SU-DHL-6 (cell line): ENCODE results near the gene GPR155.
"Not testable (repeated sequence)": the region's sequence is repeated elsewhere in the genome, so short reads cannot be mapped to it uniquely, and the experiment has no call there.

Experiments used
- H2AFZ ChIP-seq: fragments of 200-600 bp; sonication (generic); 2 replicates; pipeline ENCODE4 v1.6.1; 2014; ENCODE audit warnings: low read depth, mild to moderate bottlenecking, moderate library complexity, mixed read lengths, antibody characterized with exemption, low read length; ENCODE audit not compliant: severe bottlenecking
- H3F3A ChIP-seq: fragments of 200-600 bp; shearing (Covaris generic); 2 replicates; pipeline ENCODE4 v1.6.0; 2016; ENCODE audit warnings: antibody characterized with exemption, mild to moderate bottlenecking; ENCODE audit not compliant: insufficient read depth
- H3K27ac ChIP-seq: fragments of 200-600 bp; sonication (generic); 2 replicates; pipeline ENCODE4 v1.5.1; 2016; ENCODE audit warnings: low read depth, mild to moderate bottlenecking, low read length, moderate library complexity, mixed read lengths
- H3K27me3 ChIP-seq: fragments of 200-600 bp; sonication (generic), shearing (Covaris generic); 2 replicates; pipeline ENCODE4 v1.6.0; 2014; ENCODE audit warnings: mild to moderate bottlenecking, low read length
- H3K36me3 ChIP-seq: fragments of 200-600 bp; sonication (generic); 2 replicates; pipeline ENCODE4 v1.6.1; 2014; ENCODE audit warnings: mild to moderate bottlenecking, low read length, mixed read lengths
- H3K4me2 ChIP-seq: fragments of 300-600, 200-600 bp; shearing (Covaris generic), sonication (generic); 2 replicates; pipeline ENCODE4 v1.6.0; 2014; ENCODE audit warnings: low read length, low read depth, mild to moderate bottlenecking; ENCODE audit not compliant: poor library complexity, severe bottlenecking
- H3K4me3 ChIP-seq: fragments of 200-600 bp; sonication (generic); 2 replicates; pipeline ENCODE4 v1.5.1; 2014; ENCODE audit warnings: antibody characterized with exemption, low read length, mild to moderate bottlenecking, mixed read lengths; ENCODE audit not compliant: insufficient read depth, poor library complexity, severe bottlenecking
- H3K79me2 ChIP-seq: fragments of 200-600 bp; sonication (generic); 2 replicates; pipeline ENCODE4 v1.6.1; 2014; ENCODE audit warnings: mild to moderate bottlenecking, low read length, moderate library complexity; ENCODE audit not compliant: insufficient read depth
- H3K9ac ChIP-seq: fragments of 200-600 bp; sonication (generic); 2 replicates; pipeline ENCODE4 v1.7.0; 2014; ENCODE audit warnings: mild to moderate bottlenecking, low read length
- H3K9me2 ChIP-seq: fragments of 200-600 bp; sonication (generic); replicated peaks from 2 replicates; pipeline ENCODE4 v1.6.1; 2014; ENCODE audit warnings: low read length; ENCODE audit not compliant: insufficient read depth
- H3K9me3 ChIP-seq: fragments of 200-600 bp; sonication (generic); 2 replicates; pipeline ENCODE4 v1.6.1; 2014; ENCODE audit warnings: low read length, mixed read lengths; ENCODE audit not compliant: insufficient read depth
- H4K20me1 ChIP-seq: fragments of 200-600 bp; sonication (generic); 2 replicates; pipeline ENCODE4 v1.6.1; 2014; ENCODE audit warnings: low read depth, mild to moderate bottlenecking, antibody characterized with exemption, low read length, moderate library complexity, mixed read lengths
- EZH2phosphoT487 ChIP-seq: fragments of 200-600 bp; sonication (generic), shearing (Covaris generic); conservative IDR thresholded peaks from 2 replicates; pipeline ENCODE4 v1.6.1; 2018; ENCODE audit warnings: mild to moderate bottlenecking, antibody characterized with exemption, low read length, moderate library complexity, mixed read lengths
- TF ChIP-seq, protein P1 (sequence below): fragments of 200-600 bp; sonication (generic); IDR thresholded peaks from one replicate; pipeline ENCODE4 v1.5.1; 2017; ENCODE audit warnings: antibody characterized with exemption, mild to moderate bottlenecking, low read length, moderate library complexity; ENCODE audit not compliant: insufficient read depth, poor library complexity, severe bottlenecking

The GPR155 gene

DNA sequence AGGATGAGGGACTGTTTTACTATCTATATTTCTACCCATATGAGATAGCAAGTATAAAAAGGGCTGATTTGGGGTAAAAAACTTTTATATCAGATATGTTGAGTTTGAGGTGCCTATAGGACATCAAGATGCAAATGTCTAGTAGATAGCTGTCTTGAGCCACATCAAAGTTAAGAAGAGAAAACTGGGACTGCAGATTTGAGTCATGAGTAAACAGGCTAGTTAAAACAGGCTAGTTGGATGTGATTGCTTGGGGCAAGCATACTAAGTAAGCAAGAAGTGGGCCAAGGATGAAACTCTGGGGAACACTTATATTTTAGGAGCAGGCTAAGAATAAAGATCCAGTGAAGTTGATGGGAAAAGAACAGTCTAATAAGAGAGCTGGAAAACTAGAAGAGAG, 94.1 kb downstream of the GPR155 start:
- H3K79me2 ChIP-seq: peaks cover 43% of the 10 kb centered on the region
- no peak overlapping the region for H3K27ac ChIP-seq
- H3K4me2 ChIP-seq: no peak overlapping the region
- H3K4me3 ChIP-seq: no peak overlapping the region
- H3K9me3 ChIP-seq: no peaks in the 10 kb centered on the region
- H2AFZ ChIP-seq: no peak overlapping the region
- H3F3A ChIP-seq: peaks cover 11% of the 10 kb centered on the region
- no peaks in the 10 kb centered on the region for H4K20me1 ChIP-seq
- TF ChIP-seq, protein P1, sequence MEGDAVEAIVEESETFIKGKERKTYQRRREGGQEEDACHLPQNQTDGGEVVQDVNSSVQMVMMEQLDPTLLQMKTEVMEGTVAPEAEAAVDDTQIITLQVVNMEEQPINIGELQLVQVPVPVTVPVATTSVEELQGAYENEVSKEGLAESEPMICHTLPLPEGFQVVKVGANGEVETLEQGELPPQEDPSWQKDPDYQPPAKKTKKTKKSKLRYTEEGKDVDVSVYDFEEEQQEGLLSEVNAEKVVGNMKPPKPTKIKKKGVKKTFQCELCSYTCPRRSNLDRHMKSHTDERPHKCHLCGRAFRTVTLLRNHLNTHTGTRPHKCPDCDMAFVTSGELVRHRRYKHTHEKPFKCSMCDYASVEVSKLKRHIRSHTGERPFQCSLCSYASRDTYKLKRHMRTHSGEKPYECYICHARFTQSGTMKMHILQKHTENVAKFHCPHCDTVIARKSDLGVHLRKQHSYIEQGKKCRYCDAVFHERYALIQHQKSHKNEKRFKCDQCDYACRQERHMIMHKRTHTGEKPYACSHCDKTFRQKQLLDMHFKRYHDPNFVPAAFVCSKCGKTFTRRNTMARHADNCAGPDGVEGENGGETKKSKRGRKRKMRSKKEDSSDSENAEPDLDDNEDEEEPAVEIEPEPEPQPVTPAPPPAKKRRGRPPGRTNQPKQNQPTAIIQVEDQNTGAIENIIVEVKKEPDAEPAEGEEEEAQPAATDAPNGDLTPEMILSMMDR: no peak
- no peak for TF ChIP-seq EZH2phosphoT487
- H3K9me2 ChIP-seq: no peaks in the 10 kb centered on the region
- no peaks in the 10 kb centered on the region for H3K27me3 ChIP-seq
- H3K9ac ChIP-seq: no peak overlapping the region
- H3K36me3 ChIP-seq: no peaks in the 10 kb centered on the region

GRCh38 chr2:174390303-174390702, 96.5 kb downstream of the GPR155 start:
- not testable (repeated sequence) for H3K27me3 ChIP-seq, H2AFZ ChIP-seq, H3K9me2 ChIP-seq, H3F3A ChIP-seq, H3K9me3 ChIP-seq, H3K9ac ChIP-seq, H4K20me1 ChIP-seq, H3K36me3 ChIP-seq, H3K4me3 ChIP-seq, H3K4me2 ChIP-seq, H3K27ac ChIP-seq
- H3K79me2 ChIP-seq: peaks cover 42% of the 10 kb centered on the region

- Histone ChIP-seq H3K79me2 (peaks cover 34% of the 10 kb centered on the region), H3K27me3 (no peaks in the 10 kb centered on the region), H2AFZ (no peak overlapping the region), H3K9me2 (no peaks in the 10 kb centered on the region), H4K20me1 (no peaks in the 10 kb centered on the region), H3F3A (no peaks in the 10 kb centered on the region; the same call in 1 of the 2 replicates), H3K4me2 (no peak overlapping the region), H3K9ac (no peak overlapping the region), H3K4me3 (no peak overlapping the region), H3K27ac (no peak overlapping the region), H3K9me3 (no peaks in the 10 kb centered on the region), H3K36me3 (no peaks in the 10 kb centered on the region; the same call in 1 of the 2 replicates)
- TF ChIP-seq EZH2phosphoT487: no peak
- TF ChIP-seq, protein P1: no peak
These were observed 97.3 kb downstream of the GPR155 start for GRCh38 chr2:174389542-174389941.

DNA sequence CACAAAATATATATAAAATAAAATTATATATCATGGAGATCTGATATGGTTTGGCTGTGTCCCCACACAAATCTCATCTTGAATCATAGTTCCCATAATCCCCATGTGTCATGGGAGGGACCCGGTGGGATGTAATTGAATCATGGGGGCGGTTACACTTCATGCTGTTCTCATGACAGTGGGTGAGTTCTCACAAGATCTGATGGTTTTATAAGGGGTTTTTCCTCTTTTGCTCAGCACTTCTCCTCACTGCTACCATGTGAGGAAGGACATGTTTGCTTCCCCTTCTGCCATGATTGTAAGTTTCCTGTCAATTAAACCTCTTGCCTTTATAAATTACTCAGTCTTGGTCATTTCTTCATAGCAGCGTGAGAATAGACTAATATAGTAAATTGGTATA, 98.1 kb downstream of the GPR155 start:
- H3K36me3 ChIP-seq, H3K4me3 ChIP-seq: not testable (repeated sequence)
- H3K79me2 ChIP-seq: peaks cover 26% of the 10 kb centered on the region

More for the DNA sequence above, 98.1 kb downstream of the GPR155 start:
- not testable (repeated sequence) for H3F3A ChIP-seq, H3K27ac ChIP-seq, H3K27me3 ChIP-seq, H2AFZ ChIP-seq, H3K9me2 ChIP-seq, H3K9me3 ChIP-seq, H3K9ac ChIP-seq, H3K4me2 ChIP-seq, H4K20me1 ChIP-seq
